Measurements from ENCODE around the gene MATR3. TPM values are rescaled to one million over a fixed set of nuclear protein-coding genes. Genes with fewer than 3 reads are reported as not detected.
"Not testable (repeated sequence)": the region's sequence is repeated elsewhere in the genome, so short reads cannot be mapped to it uniquely, and the experiment has no call there.

Gene MATR3
- total RNA-seq, 4 donors from 2014 or later = 343 to 366 (median 354) TPM

- no peak for TF ChIP-seq POLR2A (IDR thresholded peaks at IDR 0.05)
- TF ChIP-seq, protein P1, sequence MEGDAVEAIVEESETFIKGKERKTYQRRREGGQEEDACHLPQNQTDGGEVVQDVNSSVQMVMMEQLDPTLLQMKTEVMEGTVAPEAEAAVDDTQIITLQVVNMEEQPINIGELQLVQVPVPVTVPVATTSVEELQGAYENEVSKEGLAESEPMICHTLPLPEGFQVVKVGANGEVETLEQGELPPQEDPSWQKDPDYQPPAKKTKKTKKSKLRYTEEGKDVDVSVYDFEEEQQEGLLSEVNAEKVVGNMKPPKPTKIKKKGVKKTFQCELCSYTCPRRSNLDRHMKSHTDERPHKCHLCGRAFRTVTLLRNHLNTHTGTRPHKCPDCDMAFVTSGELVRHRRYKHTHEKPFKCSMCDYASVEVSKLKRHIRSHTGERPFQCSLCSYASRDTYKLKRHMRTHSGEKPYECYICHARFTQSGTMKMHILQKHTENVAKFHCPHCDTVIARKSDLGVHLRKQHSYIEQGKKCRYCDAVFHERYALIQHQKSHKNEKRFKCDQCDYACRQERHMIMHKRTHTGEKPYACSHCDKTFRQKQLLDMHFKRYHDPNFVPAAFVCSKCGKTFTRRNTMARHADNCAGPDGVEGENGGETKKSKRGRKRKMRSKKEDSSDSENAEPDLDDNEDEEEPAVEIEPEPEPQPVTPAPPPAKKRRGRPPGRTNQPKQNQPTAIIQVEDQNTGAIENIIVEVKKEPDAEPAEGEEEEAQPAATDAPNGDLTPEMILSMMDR (IDR thresholded peaks at IDR 0.05) = no peak
- Histone ChIP-seq H3K36me3 (no peaks in the 10 kb centered on the region), H3K27me3 (no peaks in the 10 kb centered on the region), H3K27ac (no peak overlapping the region), H3K9me3 (no peaks in the 10 kb centered on the region), H3K4me1 (peaks cover 40 to 67% of the 10 kb centered on the region in 2 donors), H3K4me3 (replicated peaks in 1 of 3) (no peak overlapping the region)
- intact Hi-C loops (cut with DNase I) = no loop called here
- 72 to 76% methylated on average over 3 of the region's 3 CpGs for WGBS, 2 donors
- DNase-seq = no peak
Observed at GRCh38 chr5:139306628-139307379, 13.3 kb downstream of the MATR3 start.

DNA sequence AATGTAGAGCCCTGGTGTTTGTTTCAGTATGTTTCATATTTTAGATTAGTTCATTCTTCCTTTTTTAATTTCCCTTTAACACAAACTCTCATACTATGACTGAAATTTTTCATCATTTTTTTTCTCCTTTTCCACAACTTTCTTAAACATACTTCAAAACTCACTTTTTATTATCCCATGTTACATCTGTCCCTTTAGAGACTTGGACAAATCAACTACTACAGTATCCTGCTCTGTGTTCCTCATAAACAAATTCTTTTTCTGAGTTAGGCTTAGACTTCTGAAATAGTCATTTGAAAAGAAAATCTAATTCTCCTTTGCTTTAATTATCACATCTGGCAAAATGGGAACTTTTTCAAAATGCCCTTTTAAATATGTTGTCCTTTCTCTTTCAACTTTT lies 15.3 kb downstream of the MATR3 start:
- no peak for DNase-seq
- H3K9me3 ChIP-seq = no peaks in the 10 kb centered on the region

GRCh38 chr5:139310715-139311186 lies 17.2 kb downstream of the MATR3 start:
- 88 to 95% methylated on average over 9 of the region's 9 CpGs for WGBS, 2 donors
- H3K27me3 ChIP-seq; H3K9me3 ChIP-seq; H3K36me3 ChIP-seq; DNase-seq; H3K4me3 ChIP-seq (replicated peaks in 1 of 3); intact Hi-C loops (cut with DNase I); H3K27ac ChIP-seq: not testable (repeated sequence)
- H3K4me1 ChIP-seq = peaks cover 24 to 34% of the 10 kb centered on the region in 2 donors

More for the DNA sequence above, 15.3 kb downstream of the MATR3 start:
- TF ChIP-seq, protein P1 (IDR thresholded peaks at IDR 0.05) = no peak
- TF ChIP-seq POLR2A (IDR thresholded peaks at IDR 0.05) = no peak
- no peaks in the 10 kb centered on the region for H3K27me3 ChIP-seq
- H3K27ac ChIP-seq = no peak overlapping the region
- H3K4me1 ChIP-seq = peaks cover 42 to 54% of the 10 kb centered on the region in 2 donors
- intact Hi-C loops (cut with DNase I) = no loop called here
- no peaks in the 10 kb centered on the region for H3K36me3 ChIP-seq
- no peak overlapping the region for H3K4me3 ChIP-seq (replicated peaks in 1 of 3)

GRCh38 chr5:139312075-139312474 lies 18.5 kb downstream of the MATR3 start:
- Histone ChIP-seq H3K27me3 (no peaks in the 10 kb centered on the region), H3K27ac (no peak overlapping the region), H3K9me3 (no peaks in the 10 kb centered on the region), H3K4me1 (peaks cover 11 to 21% of the 10 kb centered on the region in 2 donors), H3K36me3 (peaks cover 12 to 14% of the 10 kb centered on the region in 2 donors), H3K4me3 (replicated peaks in 1 of 3) (no peak overlapping the region)
- TF ChIP-seq, protein P1 (IDR thresholded peaks at IDR 0.05) = no peak
- no peak for TF ChIP-seq POLR2A (IDR thresholded peaks at IDR 0.05)
- intact Hi-C loops (cut with DNase I) = no loop called here
- WGBS, 2 donors = 70 to 76% methylated on average over 9 of the region's 9 CpGs
- no peak for DNase-seq

DNA sequence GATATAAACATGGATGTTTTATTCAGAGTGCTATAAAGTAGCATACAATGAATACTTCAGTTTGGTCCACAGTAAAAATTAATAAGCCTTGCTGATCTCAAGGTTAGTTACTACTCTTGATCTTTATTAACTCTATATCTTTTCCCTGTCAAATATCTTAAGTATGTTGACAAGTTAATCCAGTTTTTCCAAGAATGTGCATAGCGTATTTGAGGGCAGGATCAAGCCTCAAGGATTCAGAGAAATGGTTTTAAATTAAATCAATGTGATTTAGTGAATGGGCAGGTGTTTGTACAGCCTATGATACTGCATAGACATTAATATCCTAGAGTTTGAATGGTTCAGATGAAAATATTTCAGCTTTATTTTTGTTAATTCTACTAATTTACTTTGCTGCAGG lies 20.7 kb downstream of the MATR3 start:
- Histone ChIP-seq H3K9me3 (no peaks in the 10 kb centered on the region), H3K27ac (no peak overlapping the region), H3K36me3 (peaks cover 34 to 35% of the 10 kb centered on the region in 2 donors), H3K4me1 (peaks cover 4 to 15% of the 10 kb centered on the region in 2 donors), H3K4me3 (replicated peaks in 1 of 3) (no peak overlapping the region), H3K27me3 (no peaks in the 10 kb centered on the region)
- no peak for DNase-seq
- WGBS, 2 donors = 91 to 100% methylated on average over 1 of the region's 1 CpG
- TF ChIP-seq POLR2A (IDR thresholded peaks at IDR 0.05) = no peak
- TF ChIP-seq, protein P1 (IDR thresholded peaks at IDR 0.05) = no peak
- intact Hi-C loops (cut with DNase I) = no loop called here

Measured in thyroid gland (tissue), 4 donors.